ENCODE data around the gene LMAN2L.

Gene LMAN2L

DNA sequence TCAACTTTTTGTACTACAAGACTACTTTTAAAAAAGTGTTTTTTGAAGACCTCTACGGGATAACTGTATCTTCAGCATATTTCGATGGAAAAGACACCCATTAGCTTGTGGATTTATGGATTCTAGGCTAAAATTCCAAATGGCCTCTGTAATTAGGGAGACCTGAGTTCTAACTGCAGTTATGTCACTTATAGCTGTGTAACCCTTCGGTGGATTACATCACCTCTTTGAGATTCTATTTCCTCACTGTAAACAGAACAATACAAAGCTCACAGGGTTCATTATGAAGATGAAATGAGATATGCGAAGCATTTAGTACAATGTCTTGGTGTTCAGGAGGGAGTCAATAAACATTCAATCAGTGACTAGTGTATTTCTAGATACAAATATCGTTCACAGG is 24.2 kb downstream of the LMAN2L start:
- Histone ChIP-seq H3K4me3 (IDR thresholded peaks at IDR 0.05; ENCODE audit: insufficient read depth, low read depth, low read length) (no peak overlapping the region), H3K4me2 (no peak overlapping the region), H3K4me1 (ENCODE audit: low read depth, poor library complexity, severe bottlenecking) (no peaks in the 10 kb centered on the region), H4K20me1 (ENCODE audit: insufficient read depth) (no peaks in the 10 kb centered on the region), H3K79me2 (ENCODE audit: insufficient read depth, low read depth) (no peaks in the 10 kb centered on the region), H2AFZ (ENCODE audit: low read depth) (no peak overlapping the region), H3K27ac (no peak overlapping the region), H3K36me3 (ENCODE audit: insufficient read depth) (peaks cover 4% of the 10 kb centered on the region; the same call in 1 of the 2 replicates), H3K9ac (no peak overlapping the region), H3K27me3 (ENCODE audit: insufficient read depth, low read depth) (no peaks in the 10 kb centered on the region)
- TF ChIP-seq, protein P1, sequence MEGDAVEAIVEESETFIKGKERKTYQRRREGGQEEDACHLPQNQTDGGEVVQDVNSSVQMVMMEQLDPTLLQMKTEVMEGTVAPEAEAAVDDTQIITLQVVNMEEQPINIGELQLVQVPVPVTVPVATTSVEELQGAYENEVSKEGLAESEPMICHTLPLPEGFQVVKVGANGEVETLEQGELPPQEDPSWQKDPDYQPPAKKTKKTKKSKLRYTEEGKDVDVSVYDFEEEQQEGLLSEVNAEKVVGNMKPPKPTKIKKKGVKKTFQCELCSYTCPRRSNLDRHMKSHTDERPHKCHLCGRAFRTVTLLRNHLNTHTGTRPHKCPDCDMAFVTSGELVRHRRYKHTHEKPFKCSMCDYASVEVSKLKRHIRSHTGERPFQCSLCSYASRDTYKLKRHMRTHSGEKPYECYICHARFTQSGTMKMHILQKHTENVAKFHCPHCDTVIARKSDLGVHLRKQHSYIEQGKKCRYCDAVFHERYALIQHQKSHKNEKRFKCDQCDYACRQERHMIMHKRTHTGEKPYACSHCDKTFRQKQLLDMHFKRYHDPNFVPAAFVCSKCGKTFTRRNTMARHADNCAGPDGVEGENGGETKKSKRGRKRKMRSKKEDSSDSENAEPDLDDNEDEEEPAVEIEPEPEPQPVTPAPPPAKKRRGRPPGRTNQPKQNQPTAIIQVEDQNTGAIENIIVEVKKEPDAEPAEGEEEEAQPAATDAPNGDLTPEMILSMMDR (conservative IDR thresholded peaks at IDR 0.05; ENCODE audit: low read depth, low read length) = no peak

DNA sequence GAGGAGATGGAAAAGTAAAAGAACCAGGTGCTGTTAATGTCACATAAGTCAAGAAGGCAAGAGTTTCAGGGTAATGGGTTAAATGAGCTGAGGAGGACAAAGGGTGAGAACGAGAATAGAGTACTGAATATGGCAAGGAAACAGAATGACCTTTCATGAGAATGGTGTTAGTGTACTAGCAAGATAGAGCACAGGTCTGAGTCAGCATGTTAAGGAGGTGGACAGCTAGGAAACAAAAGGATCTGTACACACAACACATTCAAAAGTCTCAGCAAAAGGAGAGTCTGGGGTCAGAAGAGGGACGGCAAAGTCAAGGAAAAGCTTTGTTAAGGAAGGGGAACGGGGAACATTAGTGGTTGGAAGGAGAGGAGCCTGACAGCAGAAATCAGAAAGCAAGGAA is 28.9 kb downstream of the LMAN2L start:
- no peaks in the 10 kb centered on the region for H3K79me2 ChIP-seq (ENCODE audit: insufficient read depth, low read depth)
- H2AFZ ChIP-seq (ENCODE audit: low read depth) = no peak overlapping the region
- no peaks in the 10 kb centered on the region for H3K27me3 ChIP-seq (ENCODE audit: insufficient read depth, low read depth)
- no peaks in the 10 kb centered on the region for H4K20me1 ChIP-seq (ENCODE audit: insufficient read depth)
- H3K36me3 ChIP-seq (ENCODE audit: insufficient read depth) = peaks cover 10% of the 10 kb centered on the region; the same call in 1 of the 2 replicates
- TF ChIP-seq, protein P1 (conservative IDR thresholded peaks at IDR 0.05; ENCODE audit: low read depth, low read length) = no peak
- no peak overlapping the region for H3K9ac ChIP-seq
- H3K27ac ChIP-seq = no peak overlapping the region
- H3K4me2 ChIP-seq = no peak overlapping the region
- no peaks in the 10 kb centered on the region for H3K4me1 ChIP-seq (ENCODE audit: low read depth, poor library complexity, severe bottlenecking)
- no peak overlapping the region for H3K4me3 ChIP-seq (IDR thresholded peaks at IDR 0.05; ENCODE audit: insufficient read depth, low read depth, low read length)

DNA sequence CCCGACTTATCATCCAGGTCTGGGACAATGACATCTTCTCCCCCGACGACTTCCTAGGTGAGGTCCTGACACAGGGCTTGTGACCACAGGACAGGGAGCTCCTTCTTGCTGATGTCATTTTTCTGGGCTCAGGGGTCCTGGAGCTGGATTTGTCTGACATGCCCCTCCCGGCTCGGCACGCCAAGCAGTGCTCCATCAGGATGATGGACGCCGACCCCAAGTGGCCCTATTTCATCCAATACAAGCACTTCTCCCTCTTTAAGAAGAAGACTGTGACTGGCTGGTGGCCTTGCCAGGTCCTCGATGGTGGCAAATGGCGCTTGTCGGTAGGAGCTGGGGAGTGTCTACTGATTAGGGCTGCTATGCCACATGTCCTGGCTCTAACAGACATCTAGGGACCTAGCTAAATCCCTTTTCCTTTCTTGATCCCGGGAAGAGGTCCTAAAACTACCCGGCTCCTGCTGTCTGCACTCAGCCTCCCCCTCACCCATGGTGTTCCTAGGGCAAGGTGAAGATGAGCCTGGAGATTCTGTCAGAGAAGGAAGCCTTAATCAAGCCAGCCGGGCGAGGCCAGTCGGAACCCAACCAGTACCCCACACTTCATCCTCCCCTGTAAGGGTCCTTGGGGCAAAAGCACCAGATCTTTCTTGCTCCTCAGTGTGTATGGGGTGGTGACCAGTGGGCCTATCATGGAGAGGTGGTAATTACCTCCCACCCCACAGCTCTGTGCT is 36.7 kb downstream of the LMAN2L start:
- TF ChIP-seq, protein P1 (conservative IDR thresholded peaks at IDR 0.05; ENCODE audit: low read depth, low read length) = no peak
- Histone ChIP-seq H3K9ac (no peak overlapping the region), H3K4me1 (ENCODE audit: low read depth, poor library complexity, severe bottlenecking) (no peaks in the 10 kb centered on the region), H4K20me1 (ENCODE audit: insufficient read depth) (no peaks in the 10 kb centered on the region), H3K27me3 (ENCODE audit: insufficient read depth, low read depth) (no peaks in the 10 kb centered on the region), H2AFZ (ENCODE audit: low read depth) (no peak overlapping the region), H3K79me2 (ENCODE audit: insufficient read depth, low read depth) (no peaks in the 10 kb centered on the region), H3K4me2 (no peak overlapping the region), H3K4me3 (IDR thresholded peaks at IDR 0.05; ENCODE audit: insufficient read depth, low read depth, low read length) (no peak overlapping the region), H3K36me3 (ENCODE audit: insufficient read depth) (no peaks in the 10 kb centered on the region), H3K27ac (no peak overlapping the region)

DNA sequence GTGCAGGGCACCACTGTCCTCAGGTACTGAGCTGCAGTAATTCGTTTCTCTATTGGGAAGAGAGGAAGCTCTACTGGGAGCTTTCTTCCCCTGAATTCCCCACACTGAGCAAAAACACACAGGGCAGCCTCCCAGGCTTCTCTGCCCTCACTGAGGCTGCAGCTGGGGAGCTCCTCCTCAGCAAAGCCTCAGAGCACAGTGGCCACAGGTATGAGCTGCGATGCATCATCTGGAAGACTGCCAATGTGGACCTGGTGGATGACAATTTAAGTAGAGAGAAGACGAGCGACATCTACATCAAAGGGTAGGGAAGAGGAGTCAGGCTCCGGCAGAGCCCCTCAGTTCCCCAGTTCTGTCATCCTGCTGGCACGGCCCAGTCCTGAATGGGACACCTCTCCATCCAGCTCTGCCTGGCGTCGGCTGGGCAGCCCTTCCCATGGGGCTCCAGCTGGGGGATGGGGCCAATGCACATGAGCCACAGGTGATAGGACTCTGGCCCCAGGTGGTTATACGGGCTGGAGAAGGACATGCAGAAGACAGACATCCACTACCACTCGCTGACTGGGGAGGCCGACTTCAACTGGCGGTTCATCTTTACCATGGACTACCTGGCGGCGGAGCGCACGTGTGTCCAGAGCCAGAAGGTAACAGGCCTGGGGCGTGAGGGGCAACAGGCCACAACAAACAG is 37.6 kb downstream of the LMAN2L start:
- Histone ChIP-seq H3K79me2 (ENCODE audit: insufficient read depth, low read depth) (no peaks in the 10 kb centered on the region), H3K27ac (no peak overlapping the region), H3K27me3 (ENCODE audit: insufficient read depth, low read depth) (no peaks in the 10 kb centered on the region), H3K4me1 (ENCODE audit: low read depth, poor library complexity, severe bottlenecking) (no peaks in the 10 kb centered on the region), H3K36me3 (ENCODE audit: insufficient read depth) (no peaks in the 10 kb centered on the region), H2AFZ (ENCODE audit: low read depth) (no peak overlapping the region), H3K4me3 (IDR thresholded peaks at IDR 0.05; ENCODE audit: insufficient read depth, low read depth, low read length) (no peak overlapping the region), H3K9ac (no peak overlapping the region), H4K20me1 (ENCODE audit: insufficient read depth) (no peaks in the 10 kb centered on the region), H3K4me2 (no peak overlapping the region)
- TF ChIP-seq, protein P1 (conservative IDR thresholded peaks at IDR 0.05; ENCODE audit: low read depth, low read length) = no peak

Data from KMS-11 (cell line).